ENCODE measurements around the gene SLC2A2.
"Not testable (repeated sequence)": the region's sequence is repeated elsewhere in the genome, so short reads cannot be mapped to it uniquely, and the experiment has no call there.

The SLC2A2 gene

DNA sequence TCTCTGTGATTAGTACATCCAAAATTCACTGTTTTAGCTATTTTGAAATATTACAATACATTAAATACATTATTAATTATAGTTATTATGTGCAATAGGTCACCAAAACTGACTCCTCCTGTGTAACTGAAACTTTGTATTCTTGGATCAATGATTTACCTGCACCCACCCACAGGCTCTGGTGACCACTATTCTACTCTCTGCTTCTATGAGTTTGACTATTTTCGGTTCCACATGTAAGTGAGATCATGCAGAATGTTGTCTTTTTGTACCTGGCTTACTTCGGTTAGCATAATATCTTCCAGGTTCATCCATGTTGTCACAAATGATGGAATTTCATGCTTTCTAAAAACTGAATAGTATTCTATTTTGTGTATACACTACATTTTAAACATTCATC is 43.8 kb downstream of the SLC2A2 start:
- DNase-seq, result no peak

DNA sequence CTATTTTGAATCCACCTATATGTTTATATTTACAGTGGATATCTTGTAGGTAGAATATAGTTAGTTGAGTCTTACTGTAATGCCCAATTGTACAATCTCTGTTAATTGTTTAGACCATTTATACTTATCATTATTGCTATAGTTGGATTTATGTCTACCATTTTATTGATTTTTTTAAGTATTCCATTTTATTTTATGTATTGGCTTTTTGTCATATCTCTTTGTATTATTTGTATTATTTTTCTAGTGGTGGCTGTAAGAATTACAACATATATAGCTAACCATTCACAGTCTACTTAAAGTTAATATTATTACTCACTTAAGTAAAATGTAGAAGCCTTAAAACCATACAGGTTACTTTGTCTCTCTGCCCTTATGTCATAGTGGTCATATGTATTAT is 46.1 kb downstream of the SLC2A2 start:
- no peak for DNase-seq

DNA sequence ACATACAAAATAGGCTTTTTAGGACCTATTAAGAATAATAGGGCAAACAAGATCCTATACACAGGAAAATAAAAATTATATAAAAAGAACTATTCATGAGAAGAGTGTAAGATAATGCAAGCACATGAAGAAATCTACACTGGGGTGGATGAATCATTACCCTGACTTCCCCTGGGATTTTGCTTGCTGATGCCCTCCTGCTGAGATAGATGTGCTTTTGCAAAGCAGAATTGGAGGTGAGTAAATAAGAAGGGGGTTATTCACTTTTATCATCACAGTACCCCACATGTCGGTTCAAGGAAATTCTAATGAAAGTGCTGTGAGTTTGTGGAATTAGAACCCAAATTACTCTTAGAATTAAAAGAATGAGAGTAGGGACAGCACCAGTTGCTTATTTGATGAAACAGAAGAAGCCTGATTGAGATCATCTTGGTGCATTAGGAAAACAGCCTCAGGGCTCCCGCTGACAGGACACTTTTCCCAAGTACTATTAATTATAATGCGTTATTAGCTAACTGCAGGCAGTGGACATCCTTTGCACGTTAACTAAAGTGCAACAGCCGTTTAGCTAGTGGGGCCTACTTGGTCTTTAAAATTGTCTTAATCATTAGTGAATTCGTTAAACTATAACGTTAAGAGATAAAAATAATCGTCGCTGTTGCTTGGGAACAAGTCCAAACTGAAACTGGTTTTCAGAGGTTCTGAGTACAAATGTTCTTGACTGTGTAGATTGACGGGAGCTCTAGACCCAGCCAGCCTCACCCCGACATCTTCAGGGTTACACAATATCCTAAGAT is 48.4 kb downstream of the SLC2A2 start:
- DNase-seq, result peak; percentile 75

DNA sequence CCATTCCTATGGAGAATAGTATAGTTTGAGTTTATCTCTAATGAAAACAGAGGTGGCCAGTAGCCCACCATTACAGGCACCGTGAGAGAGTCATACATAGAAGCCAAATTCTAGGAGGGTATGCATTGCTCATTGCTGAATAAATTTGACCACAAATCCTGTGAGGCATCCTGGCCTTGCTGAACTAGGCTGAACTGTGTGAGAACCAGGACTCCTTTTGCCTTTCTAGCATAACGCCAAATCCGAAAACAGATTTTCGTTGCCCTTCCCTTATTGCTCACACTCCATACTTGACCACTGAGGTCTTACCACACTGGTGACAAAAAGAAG is 50.4 kb downstream of the SLC2A2 start:
- peak; percentile 64 for DNase-seq

DNA sequence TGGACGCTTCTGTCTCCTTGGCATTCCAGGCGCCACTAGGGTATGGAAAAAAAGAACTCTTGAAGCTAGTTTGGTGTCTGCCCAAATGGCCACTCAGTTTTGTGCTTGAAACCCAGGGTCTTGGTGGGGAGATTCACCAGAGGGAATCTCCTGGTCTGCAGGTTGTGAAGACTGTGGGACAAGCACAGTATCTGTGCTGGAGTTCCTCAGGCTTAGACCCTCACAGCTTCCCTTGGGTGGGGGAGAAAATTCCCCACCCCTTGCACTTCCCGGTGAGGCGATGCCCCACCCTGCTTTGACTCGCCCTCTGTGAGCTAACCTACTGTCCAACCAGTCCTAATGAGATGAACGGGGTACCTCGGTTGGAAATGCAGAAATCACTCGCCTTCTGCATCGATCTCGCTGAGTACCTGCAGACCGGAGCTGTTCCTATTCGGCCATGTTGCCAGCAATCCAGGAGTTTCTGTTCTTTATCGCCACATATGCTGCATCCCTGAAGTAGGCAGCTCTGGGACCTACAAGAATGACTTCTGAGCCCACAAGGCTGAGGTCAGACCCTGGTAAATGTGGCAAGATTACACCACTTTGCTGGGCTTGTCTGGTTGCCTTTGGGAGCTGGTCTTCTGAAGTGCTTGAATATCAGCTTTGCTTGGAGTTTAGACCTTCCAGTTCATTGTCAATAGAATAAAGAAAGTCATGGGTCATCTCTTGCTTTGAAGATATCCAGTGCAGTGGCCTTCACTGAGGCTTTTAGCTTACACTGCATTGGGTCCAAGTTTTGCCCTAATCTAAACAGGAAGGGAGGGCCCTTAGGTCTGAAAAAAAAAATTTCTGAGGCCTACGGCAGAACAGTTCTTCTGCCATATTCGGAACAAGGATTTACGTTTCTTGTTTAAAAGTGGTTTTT is 51.0 kb downstream of the SLC2A2 start:
- DNase-seq, result no peak

DNA sequence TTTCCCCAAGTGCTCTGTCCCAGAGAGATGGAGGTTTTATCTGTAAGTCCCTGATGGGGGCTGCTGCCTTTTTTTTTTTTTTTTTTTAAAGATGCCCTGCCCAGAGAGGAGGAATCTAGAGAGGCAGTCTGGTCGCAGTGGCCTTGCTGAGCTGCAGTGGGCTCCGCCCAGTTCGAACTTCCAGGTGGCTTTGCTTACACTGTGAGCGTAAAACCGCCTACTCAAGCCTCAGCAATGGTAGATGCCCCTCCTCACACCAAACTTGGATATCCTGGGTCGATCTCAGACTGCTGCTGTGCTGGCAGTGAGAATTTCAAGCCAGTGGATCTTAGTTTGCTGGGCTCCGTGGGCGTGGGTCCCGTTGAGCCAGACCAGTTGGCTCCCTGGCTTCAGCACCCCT is 51.6 kb downstream of the SLC2A2 start:
- DNase-seq, result no peak

DNA sequence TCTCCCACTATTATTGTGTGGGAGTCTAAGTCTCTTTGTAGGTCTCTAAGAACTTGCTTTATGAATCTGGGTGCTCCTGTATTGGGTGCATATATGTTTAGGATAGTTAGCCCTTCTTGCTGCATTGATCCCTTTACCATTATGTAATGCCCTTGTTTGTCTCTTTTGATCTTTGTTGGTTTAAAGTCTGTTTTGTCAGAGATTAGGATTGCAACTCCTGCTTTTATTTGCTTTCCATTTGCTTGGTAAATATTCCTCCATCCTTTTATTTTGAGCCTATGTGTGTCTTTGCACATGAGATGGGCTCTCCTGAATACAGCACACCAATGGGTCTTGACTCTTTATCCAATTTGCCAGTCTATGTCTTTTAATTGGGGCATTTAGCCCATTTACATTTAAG is 53.6 kb downstream of the SLC2A2 start:
- DNase-seq, result not testable (repeated sequence)

DNA sequence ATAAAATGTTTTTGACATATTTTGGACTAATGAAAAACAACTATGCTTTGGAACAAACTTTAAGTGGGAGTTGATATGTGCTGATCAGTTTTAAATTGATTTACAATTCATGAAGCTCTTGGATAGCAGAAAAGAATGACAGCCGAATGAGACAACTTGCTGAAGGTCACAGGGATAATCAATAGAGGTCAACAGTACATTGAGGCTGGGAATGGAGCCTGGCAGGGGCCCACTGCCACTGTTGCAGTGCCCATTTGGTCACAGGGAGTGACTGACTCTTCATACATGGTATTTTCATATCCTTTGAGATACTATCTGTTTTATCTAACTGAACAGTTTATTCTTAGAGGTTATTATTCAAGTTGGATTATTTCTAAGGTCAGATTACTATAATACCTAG is 59.4 kb downstream of the SLC2A2 start:
- no peak for DNase-seq

DNA sequence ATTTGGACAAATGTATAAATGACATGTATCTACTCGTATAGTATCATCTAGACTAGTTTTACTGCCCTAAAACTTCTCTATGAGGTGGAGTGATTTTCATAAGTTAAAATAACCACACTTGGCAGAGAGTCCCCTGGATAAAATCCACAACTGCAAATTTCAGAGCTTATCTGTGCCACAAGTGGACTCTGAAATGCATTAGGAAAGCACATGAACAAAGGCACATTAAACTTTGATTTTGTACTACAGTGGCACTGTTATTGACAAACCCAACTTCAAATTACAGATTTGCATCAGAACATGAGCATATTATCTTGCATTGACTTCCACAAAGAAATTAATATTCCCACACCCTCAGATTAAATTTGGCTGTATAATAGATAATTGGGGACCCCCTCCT is 60.0 kb downstream of the SLC2A2 start:
- DNase-seq, result no peak

DNA sequence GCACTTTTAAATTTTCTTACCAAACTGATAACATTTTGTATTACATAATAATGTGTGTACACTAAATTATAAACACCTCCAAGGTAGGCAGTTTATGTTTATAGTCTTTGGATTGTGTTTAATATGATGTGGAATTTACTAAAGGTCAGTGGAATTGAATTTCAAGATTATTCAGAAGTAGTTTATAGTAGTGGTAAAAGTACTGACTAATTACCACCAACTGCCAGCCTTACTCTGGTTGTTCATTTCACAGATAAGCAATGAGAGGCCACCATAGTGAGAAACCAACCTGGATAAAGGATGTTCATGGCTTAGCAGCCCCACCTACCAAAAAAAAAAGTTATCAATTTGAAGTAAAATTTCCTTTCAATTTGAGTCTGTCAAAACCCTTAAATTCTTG is 64.1 kb downstream of the SLC2A2 start:
- DNase-seq, result no peak

DNA sequence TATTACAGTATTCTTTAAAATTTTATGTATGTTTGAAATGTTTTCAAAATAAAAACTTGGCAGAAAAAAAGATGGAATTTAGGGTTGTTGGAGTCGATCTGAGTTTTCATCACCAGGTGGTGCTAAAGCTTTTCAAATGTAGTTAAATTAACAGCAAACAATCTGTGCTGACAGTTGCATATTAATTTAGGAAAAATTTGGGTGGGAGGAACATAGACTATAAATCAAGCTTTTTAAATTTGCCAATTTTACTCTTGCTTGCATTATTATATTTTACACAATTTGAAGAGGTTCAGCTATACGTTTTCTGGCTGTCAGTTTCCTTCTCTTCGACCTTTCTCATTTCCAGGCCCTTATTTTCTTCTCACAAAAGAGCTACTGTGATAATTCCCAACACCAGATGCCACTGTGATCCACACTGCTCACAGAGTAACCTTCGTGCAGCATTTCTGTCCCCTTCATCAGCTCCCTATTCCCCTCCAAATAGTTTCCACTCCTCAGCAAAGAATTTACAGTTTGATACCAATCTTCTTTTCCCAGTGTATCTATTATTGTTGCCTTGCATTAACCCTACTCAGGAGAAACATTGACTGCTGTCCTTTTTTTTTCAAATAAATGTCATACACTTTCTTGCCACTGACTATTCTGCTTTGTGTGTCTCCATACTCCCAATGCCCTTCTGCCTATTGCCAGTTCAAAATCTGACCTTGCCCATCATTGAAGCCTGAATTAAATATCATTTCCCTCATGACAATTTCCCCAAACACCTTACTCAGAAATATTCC is 64.7 kb downstream of the SLC2A2 start:
- DNase-seq, result peak; percentile 56

DNA sequence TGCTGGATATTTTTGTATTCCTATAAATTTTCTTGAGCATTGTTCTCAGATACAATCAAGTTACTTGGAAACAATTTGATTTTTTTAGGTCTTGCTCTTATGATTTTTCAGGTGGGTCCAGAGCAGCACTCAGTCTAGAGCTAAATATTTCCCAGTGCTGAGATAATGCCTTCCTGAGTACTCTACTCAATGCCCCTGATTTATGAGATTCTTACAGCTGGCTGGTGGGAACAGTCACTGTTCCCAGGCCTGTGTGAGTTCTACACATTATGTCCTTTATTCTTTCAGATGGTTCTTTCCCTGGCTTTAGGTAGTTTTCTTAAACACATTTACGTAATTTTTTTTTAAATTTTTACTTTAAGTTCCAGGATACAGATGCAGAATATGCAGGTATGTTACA is 67.1 kb downstream of the SLC2A2 start:
- no peak for DNase-seq

DNA sequence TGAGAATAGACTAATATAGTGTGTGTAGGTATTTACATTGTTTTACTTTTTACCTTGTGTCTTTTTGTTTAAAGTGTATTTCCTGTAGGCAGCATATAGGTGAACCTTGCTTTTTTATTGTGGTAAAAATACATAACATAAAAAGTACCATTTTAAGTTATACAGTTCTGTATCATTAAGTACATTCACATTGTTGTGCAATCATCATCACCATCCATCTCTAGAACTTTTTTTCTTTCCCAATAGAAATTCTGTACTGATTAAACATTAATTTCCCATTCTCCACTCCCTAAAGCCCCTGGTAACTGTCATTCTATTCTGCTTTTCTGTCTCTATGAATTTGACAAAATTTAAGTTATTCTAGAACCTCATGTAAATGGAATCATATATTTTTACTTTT is 69.9 kb downstream of the SLC2A2 start:
- no peak for DNase-seq

DNA sequence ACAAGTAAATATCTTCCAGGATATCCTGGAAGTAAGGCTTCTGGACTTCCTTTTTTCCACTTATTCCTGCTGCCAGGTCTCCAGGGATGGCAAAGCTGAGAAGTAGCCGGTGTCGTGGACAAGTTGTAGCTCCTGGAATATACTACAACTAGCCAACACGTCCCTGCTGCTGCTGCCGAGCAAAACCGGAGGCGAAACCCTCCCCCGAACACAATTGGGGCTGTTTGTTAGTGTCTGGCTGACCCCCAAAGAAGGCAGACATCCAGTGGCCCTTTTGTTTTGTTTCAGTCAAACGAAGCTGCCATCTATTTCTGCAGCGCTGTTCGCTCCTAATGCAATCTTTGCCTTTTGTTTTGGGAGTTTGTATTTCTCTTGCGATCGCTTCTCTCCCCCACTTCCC is 72.8 kb downstream of the SLC2A2 start:
- DNase-seq, result no peak

DNA sequence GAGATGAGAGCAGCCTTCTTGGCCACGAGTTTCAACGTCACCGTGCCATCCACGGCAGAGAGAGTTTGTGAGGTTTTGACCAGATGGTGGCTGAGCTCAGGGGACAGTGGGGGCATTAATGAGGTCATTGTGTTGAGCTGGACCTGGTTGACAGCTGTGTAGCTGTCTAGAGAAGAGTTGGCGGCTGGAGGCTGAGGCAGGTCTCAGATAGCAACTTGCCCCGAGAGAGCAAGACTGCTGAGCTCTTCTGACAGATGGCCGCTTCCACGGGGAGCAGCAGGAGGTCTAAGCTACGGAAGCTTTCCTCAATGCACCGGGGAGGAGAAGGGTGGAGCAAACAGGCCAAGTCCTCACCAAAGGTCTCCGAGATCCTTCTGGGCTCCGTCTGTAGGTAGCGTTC is 73.3 kb downstream of the SLC2A2 start:
- no peak for DNase-seq

DNA sequence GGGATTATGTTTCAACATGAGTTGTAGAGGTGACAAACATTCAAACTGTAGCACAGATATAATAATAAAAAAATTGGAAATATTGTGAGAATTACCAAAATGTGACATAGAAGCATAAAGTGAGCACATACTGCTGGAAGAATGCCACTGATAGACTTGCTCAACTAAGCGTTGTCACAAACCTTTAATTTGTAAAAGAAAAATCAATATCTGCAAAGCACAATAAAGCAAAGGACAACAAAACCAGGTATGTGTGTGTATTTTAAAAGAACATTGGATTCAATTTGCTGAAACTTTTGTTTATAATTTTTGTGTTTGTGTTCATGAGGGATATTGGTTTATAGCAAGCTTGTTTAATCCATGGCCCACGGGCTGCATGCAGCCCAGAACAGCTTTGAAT is 77.3 kb downstream of the SLC2A2 start:
- DNase-seq, result no peak

DNA sequence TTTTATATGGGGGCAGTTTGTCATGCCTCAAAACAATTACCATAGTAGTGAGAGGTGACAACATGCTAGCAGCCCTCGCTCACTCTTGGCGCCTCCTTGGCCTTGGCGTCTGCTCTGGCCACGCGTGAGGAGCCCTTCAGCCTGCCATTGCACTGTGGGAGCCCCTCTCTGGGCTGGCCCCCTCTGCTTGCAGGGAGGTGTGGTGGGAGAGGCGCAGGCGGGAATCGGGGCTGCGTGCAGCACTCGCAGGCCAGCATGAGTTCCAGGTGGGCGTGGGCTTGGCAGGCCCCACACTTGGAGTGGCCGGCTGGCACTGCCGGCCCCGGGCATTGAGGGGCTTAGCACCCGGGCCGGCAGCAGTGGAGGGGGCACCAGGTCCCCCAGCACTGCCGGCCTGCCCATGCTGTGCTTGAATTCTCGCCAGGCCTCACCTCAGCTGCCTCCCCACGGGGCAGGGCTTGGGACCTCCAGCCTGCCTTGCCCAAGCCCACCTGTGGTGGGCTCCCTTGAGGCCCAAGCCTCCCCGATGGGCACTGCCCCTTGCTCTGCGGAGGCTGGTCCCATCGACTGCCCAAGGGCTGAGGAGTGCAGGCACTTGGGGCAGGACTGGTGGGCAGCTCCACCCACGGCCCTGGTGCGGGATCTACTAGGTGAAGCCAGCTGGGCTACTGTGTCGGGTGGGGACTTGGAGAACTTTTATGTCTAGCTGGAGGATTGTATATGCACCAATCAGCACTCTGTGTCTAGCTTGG is 79.3 kb downstream of the SLC2A2 start:
- no peak for DNase-seq

Data from fibroblast of upper back skin (primary cell).